GM20000 (cell line): Measurements from ENCODE around the gene JPH3.
"Not testable (repeated sequence)": the region's sequence is repeated elsewhere in the genome, so short reads cannot be mapped to it uniquely, and the experiment has no call there.

ENCODE experiments used
- DNase-seq: peaks from one replicate; pipeline ENCODE4 v3.0.0; 2012; ENCODE audit warnings: low spot score
- CTCF ChIP-seq: IDR thresholded peaks from 2 replicates; pipeline ENCODE4 v1.5.1; 2012; ENCODE audit warnings: mild to moderate bottlenecking, control low read depth; ENCODE audit errors: extremely low read depth, missing control alignments

The JPH3 gene

DNA sequence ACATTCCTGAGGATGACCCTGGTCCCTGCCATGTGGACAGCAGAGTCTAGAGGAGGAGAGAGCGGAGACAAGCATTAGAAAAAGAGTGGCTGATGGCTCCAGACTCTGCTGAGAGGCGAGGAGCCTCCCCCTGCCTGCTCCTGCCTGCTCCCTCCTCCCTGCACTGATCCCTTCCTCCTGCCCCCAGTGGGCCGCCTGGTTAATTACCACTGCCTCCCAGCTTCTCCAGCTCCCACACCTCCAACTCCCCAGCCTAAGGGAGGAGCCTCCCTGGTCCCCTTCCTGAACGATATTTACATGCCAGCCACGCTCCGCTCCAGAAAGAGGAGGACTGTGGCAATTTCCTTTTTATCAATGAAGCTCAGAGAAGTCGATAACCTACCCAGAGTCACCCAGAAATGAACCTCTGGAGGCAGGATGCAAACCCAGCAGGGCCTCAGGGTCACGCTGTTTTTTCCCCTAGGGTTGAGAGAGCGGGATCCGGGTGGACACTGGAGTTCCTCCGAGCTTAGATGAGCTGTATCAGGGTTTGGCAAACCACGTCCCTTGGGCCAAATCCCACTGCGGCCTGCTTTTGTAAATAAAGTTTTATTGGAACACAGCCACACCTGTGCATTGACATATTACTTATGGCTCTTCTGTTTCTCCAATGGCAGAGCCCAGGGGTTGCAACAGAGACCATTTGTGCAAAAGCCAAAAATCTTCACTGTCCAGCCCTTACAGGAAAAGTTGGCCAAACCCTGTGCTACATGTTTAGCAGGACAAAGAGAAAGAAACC, 27.1 kb upstream of the JPH3 start:
- no peak for DNase-seq
- TF ChIP-seq CTCF: no peak

GRCh38 chr16:87576171-87576570, 26.1 kb upstream of the JPH3 start:
- DNase-seq: no peak
- TF ChIP-seq CTCF: no peak

- not testable (repeated sequence) for DNase-seq
These were observed 24.0 kb upstream of the JPH3 start for GRCh38 chr16:87578142-87578930.

DNA sequence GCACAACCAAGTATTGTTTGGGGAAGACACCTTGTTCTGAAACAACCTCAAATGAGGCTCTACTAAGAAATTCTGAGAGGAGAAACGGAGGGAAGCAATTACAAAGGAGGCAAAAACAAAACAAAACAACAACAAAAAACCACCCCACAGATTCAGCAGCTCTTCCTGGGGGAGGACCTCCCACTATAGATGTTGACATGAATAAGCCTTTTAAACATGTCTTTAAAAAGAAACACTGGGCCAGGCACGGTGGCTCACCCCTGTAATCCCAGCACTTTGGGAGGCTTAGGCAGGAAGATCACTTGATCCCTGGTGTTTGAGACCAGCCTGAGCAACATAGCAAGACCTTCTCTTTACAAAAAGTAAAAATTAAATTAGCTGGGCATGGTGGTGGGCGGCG, 22.6 kb upstream of the JPH3 start:
- TF ChIP-seq CTCF: no peak
- DNase-seq: no peak

GRCh38 chr16:87580855-87581261, 21.4 kb upstream of the JPH3 start:
- no peak for TF ChIP-seq CTCF
- no peak for DNase-seq

GRCh38 chr16:87581857-87582215, 20.5 kb upstream of the JPH3 start:
- DNase-seq: no peak
- no peak for TF ChIP-seq CTCF

DNA sequence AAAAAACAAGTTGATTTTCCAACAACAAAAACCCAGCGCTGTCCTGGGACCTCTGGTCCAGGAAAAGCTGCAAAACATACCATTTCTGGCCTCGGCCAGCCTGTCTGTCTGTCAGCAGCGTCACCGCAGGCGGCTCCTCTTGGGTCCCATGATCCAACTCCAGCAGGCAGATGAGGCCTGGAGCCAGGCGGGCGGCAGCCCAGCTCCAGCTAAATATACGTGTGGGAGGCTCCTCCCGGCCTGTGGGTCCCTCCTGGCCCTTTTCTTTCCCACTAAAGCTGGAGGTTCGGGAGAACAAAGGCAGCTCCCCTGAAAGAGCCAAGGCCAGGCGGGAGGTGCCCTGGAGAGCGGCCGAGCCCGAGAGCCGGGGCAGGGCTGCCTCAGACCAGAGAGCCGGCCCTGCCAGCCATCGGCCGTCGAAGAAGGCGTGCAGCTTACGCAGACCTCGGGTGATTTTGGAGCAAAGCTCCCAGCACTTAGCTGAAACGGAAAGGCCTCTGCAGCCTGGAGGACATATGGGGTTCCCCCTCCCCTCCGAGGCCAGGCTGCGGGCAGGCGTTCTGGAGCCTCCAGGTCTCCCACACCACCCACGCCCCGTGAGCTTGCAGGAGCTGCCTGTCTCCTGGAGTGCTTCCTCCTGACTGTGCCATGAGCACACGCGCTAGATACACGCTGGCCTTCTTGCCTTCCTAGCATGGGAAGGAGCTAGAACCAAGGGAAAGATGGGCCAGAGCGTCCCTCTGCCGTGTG, 19.9 kb upstream of the JPH3 start:
- DNase-seq: no peak
- no peak for TF ChIP-seq CTCF
